Measurements from ENCODE around the gene SFT2D1.

Gene SFT2D1

GRCh38 chr6:166335378-166336302 lies 6.7 kb downstream of the SFT2D1 start:
- in situ Hi-C loops (cut with MboI; ENCODE audit: low sequenced_read_pairs) = no loop called here

- in situ Hi-C loops (cut with MboI; ENCODE audit: low sequenced_read_pairs) = no loop called here
These were observed 7.5 kb downstream of the SFT2D1 start for GRCh38 chr6:166334878-166335277.

GRCh38 chr6:166333172-166333995 lies 9.0 kb downstream of the SFT2D1 start:
- in situ Hi-C loops (cut with MboI; ENCODE audit: low sequenced_read_pairs) = no loop called here

- in situ Hi-C loops (cut with MboI; ENCODE audit: low sequenced_read_pairs) = no loop called here
These were observed 10.6 kb downstream of the SFT2D1 start for GRCh38 chr6:166331503-166332415.

GRCh38 chr6:166330612-166331011 lies 11.7 kb downstream of the SFT2D1 start:
- in situ Hi-C loops (cut with MboI; ENCODE audit: low sequenced_read_pairs) = no loop called here

- in situ Hi-C loops (cut with MboI; ENCODE audit: low sequenced_read_pairs) = no loop called here
These were observed 16.8 kb downstream of the SFT2D1 start for GRCh38 chr6:166325383-166326042.

- in situ Hi-C loops (cut with MboI; ENCODE audit: low sequenced_read_pairs) = no loop called here
These were observed 18.9 kb downstream of the SFT2D1 start for GRCh38 chr6:166323395-166323794.

- in situ Hi-C loops (cut with MboI; ENCODE audit: low sequenced_read_pairs) = no loop called here
These were observed 23.4 kb downstream of the SFT2D1 start for GRCh38 chr6:166318649-166319600.

GRCh38 chr6:166318227-166318626 lies 24.1 kb downstream of the SFT2D1 start:
- in situ Hi-C loops (cut with MboI; ENCODE audit: low sequenced_read_pairs) = no loop called here

- in situ Hi-C loops (cut with MboI; ENCODE audit: low sequenced_read_pairs) = no loop called here
These were observed 24.8 kb downstream of the SFT2D1 start for GRCh38 chr6:166317261-166318212.

- in situ Hi-C loops (cut with MboI; ENCODE audit: low sequenced_read_pairs) = no loop called here
These were observed 26.9 kb downstream of the SFT2D1 start for GRCh38 chr6:166315436-166315835.

GRCh38 chr6:166314454-166314853 lies 27.9 kb downstream of the SFT2D1 start:
- in situ Hi-C loops (cut with MboI; ENCODE audit: low sequenced_read_pairs) = no loop called here

GRCh38 chr6:166313255-166314070 lies 28.9 kb downstream of the SFT2D1 start:
- in situ Hi-C loops (cut with MboI; ENCODE audit: low sequenced_read_pairs) = no loop called here

- in situ Hi-C loops (cut with MboI; ENCODE audit: low sequenced_read_pairs) = no loop called here
These were observed 29.5 kb downstream of the SFT2D1 start for GRCh38 chr6:166312832-166313231.

- in situ Hi-C loops (cut with MboI; ENCODE audit: low sequenced_read_pairs) = no loop called here
These were observed 31.7 kb downstream of the SFT2D1 start for GRCh38 chr6:166310634-166311033.

- in situ Hi-C loops (cut with MboI; ENCODE audit: low sequenced_read_pairs) = no loop called here
These were observed 32.4 kb downstream of the SFT2D1 start for GRCh38 chr6:166309977-166310376.

All from hTERT RPE-1 (cell line).